ENCODE measurements around the gene TEKT2. TPM values are rescaled to one million over a fixed set of nuclear protein-coding genes. Genes with fewer than 3 reads are reported as not detected.

Gene TEKT2
- total and polyA plus RNA-seq, 2 of the 4 experiments (the other 2 are of a cell fraction), result 0.18 TPM; not detected in 1

GRCh38 chr1:36070349-36070748, 13.5 kb upstream of the TEKT2 start:
- Histone ChIP-seq H3K27me3 (ENCODE audit: control insufficient read depth, insufficient read depth, low read length) (no peaks in the 10 kb centered on the region), H4K5ac (ENCODE audit: low read depth, low read length) (no peak overlapping the region), H3K18ac (ENCODE audit: low read depth, low read length) (no peak overlapping the region), H3K36me3 (ENCODE audit: control insufficient read depth, insufficient read depth, low read length) (no peaks in the 10 kb centered on the region), H4K20me1 (ENCODE audit: insufficient read depth, low read length) (no peaks in the 10 kb centered on the region), H2BK5ac (ENCODE audit: low read depth, low read length, poor library complexity, severe bottlenecking) (no peak overlapping the region), H2BK20ac (ENCODE audit: low read depth, low read length) (no peak overlapping the region), H2AFZ (replicated peaks; ENCODE audit: low read length, poor library complexity) (no peak overlapping the region), H4K8ac (ENCODE audit: low read depth in 2 of 2, low read length in 2 of 2) (no peak overlapping the region), H3K4me2 (ENCODE audit: low read depth, low read length) (no peak overlapping the region), H3K56ac (ENCODE audit: extremely low read depth, insufficient read depth, low read length) (no peak overlapping the region), H3K9me3 (ENCODE audit: control insufficient read depth, insufficient read depth, low read length) (no peaks in the 10 kb centered on the region), H2AK9ac (replicated peaks; ENCODE audit: low read depth, low read length, poor library complexity) (no peak overlapping the region), H3K23ac (ENCODE audit: low read depth, low read length) (no peak overlapping the region), H2BK120ac (ENCODE audit: low read depth, low read length) (no peak overlapping the region), H3K4me3 (ENCODE audit: insufficient read depth, low read depth, low read length) (no peak overlapping the region), H3K4ac (ENCODE audit: low read depth, low read length) (no peak overlapping the region), H3K79me1 (ENCODE audit: low read depth in 1 of 2, low read length in 2 of 2) (no peaks in the 10 kb centered on the region), H3K14ac (replicated peaks; ENCODE audit: low read depth, low read length) (no peak overlapping the region), H2AK5ac (ENCODE audit: low read depth, low read length) (no peak overlapping the region), H3K27ac (ENCODE audit: insufficient read depth, low read length) (no peak overlapping the region), H3K9me1 (ENCODE audit: insufficient read depth, low read length) (no peaks in the 10 kb centered on the region), H4K91ac (ENCODE audit: insufficient read depth, low read depth, low read length) (no peak overlapping the region), H3K4me1 (ENCODE audit: control insufficient read depth, insufficient read depth, low read length) (no peaks in the 10 kb centered on the region), H3K9ac (ENCODE audit: low read depth, low read length) (no peak overlapping the region), H2BK15ac (ENCODE audit: low read depth, low read length) (no peak overlapping the region)
- TF ChIP-seq CHD1 (IDR thresholded peaks at IDR 0.05; ENCODE audit: low read depth, low read length), result no peak
- POLR2A ChIA-PET (ENCODE audit: unreplicated experiment), result no interaction called here
- ATAC-seq (ENCODE audit: low read depth), result no peak
- no CpG with 5 or more reads among the region's 2 CpGs for WGBS, 2 experiments (ENCODE audit: extremely low coverage in 2 of 2, insufficient read length in 1 of 2)
- in situ Hi-C loops (cut with MboI; ENCODE audit: low sequenced_read_pairs), result no loop called here
- CTCF ChIA-PET, result interaction anchor here (0.6 kb wide), 1 partner anchor 12 kb away, joined by 5 read pairs; no protein-coding TSS in a partner anchor
- BruUV-seq (replicated peaks), result no TSS peak
- dilution Hi-C loops (cut with HindIII; ENCODE audit: low sequenced_read_pairs, unreplicated experiment), result no loop called here
- DNase-seq, result no peak
- intact Hi-C loops (cut with micrococcal nuclease), result no loop called here

All from IMR-90 (cell line).